ENCODE results near the gene SMIM12.

DNA sequence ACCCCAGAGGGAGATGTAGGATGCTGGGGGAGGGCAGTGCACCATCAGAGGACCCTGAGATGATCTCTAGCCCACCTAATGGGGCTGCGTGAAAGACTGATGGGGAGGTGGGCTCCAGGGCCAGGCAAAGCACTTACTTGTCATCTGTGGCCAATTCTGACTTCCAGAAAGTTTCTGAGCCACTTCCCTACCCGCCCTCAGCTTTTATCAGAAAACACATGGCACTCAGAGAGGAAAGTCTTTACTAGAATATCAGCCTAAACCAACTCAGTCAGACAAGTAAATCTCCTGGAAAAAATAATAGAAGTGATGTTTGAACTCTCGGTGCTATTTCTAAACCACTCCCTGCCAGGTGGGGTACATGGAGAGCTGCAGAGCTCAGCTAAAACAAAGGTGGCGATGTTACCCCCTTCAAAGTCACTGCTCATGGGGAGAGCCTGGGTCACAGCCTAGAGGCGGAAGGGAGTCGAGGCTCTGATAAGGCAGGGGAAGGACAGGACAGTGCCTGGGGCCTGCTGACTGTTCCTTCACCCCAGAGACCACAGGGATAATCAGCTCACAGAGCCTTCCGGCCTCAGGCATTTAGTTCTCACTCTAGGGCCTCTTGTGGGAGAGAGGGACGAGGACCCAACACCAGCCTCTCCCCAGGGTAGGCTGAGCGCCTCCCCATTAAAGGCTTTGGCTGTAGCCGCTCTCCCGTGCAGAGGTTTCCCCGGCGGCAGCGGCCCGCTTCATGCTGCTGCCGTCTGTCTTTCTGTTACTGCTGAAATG is 14.2 kb downstream of the SMIM12 start:
- TF ChIP-seq, protein P1, sequence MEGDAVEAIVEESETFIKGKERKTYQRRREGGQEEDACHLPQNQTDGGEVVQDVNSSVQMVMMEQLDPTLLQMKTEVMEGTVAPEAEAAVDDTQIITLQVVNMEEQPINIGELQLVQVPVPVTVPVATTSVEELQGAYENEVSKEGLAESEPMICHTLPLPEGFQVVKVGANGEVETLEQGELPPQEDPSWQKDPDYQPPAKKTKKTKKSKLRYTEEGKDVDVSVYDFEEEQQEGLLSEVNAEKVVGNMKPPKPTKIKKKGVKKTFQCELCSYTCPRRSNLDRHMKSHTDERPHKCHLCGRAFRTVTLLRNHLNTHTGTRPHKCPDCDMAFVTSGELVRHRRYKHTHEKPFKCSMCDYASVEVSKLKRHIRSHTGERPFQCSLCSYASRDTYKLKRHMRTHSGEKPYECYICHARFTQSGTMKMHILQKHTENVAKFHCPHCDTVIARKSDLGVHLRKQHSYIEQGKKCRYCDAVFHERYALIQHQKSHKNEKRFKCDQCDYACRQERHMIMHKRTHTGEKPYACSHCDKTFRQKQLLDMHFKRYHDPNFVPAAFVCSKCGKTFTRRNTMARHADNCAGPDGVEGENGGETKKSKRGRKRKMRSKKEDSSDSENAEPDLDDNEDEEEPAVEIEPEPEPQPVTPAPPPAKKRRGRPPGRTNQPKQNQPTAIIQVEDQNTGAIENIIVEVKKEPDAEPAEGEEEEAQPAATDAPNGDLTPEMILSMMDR (IDR thresholded peaks at IDR 0.05), result no peak
- TF ChIP-seq POLR2A (IDR thresholded peaks at IDR 0.05), result no peak
